Lower leg skin (tissue), 3 donors: Measurements from ENCODE around the gene NEO1.

Experiments
- CTCF ChIP-seq, 3 donors: fragments of 450-650 bp; IDR thresholded peaks; one replicate each; pipeline ENCODE4 v1.5.1; 2016; ENCODE audit warnings: antibody characterized with exemption in 3 of 3, mild to moderate bottlenecking in 3 of 3, moderate library complexity in 2 of 3
- POLR2A ChIP-seq, 2 donors: fragments of 450-650 bp; IDR thresholded peaks; one replicate each; pipeline ENCODE4 v1.6.1; 2016 to 2017; ENCODE audit warnings: antibody characterized with exemption in 2 of 2, mild to moderate bottlenecking in 1 of 2, moderate library complexity in 1 of 2

GRCh38 chr15:73078722-73079121, 26.5 kb downstream of the NEO1 start:
- no peak for TF ChIP-seq POLR2A (IDR thresholded peaks at IDR 0.05)
- no peak for TF ChIP-seq CTCF (IDR thresholded peaks at IDR 0.05)
